Measurements from ENCODE around the gene LIN52. TPM values are rescaled to one million over a fixed set of nuclear protein-coding genes. Genes with fewer than 3 reads are reported as not detected.

The LIN52 gene
- polyA plus RNA-seq, 3 donors = 2.9 to 7.2 (median 4.8) TPM

DNA sequence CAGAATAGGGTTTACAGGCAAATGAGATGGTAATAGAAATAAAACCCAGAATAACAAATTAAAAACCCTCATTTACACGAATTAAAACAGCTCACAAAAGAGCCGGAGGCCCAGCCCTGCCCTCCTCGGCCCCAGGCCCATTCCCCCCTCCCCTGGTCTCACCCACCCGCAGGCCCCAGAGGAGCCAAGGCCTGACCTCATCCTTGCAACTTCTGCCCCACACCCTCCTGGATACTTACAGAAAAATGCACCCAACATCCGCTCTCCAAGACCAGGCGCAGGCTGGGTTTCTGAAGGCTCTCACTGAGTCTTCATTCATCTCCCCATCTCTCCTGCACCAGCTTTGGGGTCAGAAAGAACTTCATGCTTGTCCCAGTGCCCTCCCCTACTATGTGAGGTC lies 138.3 kb downstream of the LIN52 start:
- Histone ChIP-seq H3K27ac (ENCODE audit: low read depth in 1 of 2, low read length in 2 of 2) (no peak overlapping the region), H3K27me3 (ENCODE audit: control insufficient read depth in 2 of 2, insufficient read depth in 2 of 2, low read length in 2 of 2) (peaks cover 0 to 14% of the 10 kb centered on the region in 2 donors), H3K9ac (ENCODE audit: insufficient read depth, low read length, poor library complexity, severe bottlenecking) (no peak overlapping the region), H3K4me1 (ENCODE audit: control insufficient read depth in 1 of 2, insufficient read depth in 2 of 2, low read length in 2 of 2) (peaks cover 1% of the 10 kb centered on the region in 2 donors), H3K4me3 (replicated peaks in 1 of 3; ENCODE audit: low read depth in 2 of 3, low read length in 3 of 3) (no peak overlapping the region), H3K4me2 (replicated peaks; ENCODE audit: extremely low read depth, low read length, poor library complexity, severe bottlenecking) (no peak overlapping the region), H4K20me1 (ENCODE audit: insufficient read depth, low read length) (no peaks in the 10 kb centered on the region), H2AFZ (ENCODE audit: insufficient read depth, low read depth, low read length, poor library complexity, severe bottlenecking) (no peak overlapping the region), H3K79me2 (ENCODE audit: insufficient read depth, low read length) (no peaks in the 10 kb centered on the region), H3K36me3 (replicated peaks in 1 of 2; ENCODE audit: control insufficient read depth in 1 of 2, insufficient read depth in 2 of 2, low read length in 2 of 2) (no peaks in the 10 kb centered on the region), H3K9me3 (replicated peaks in 1 of 2; ENCODE audit: control insufficient read depth in 1 of 2, insufficient read depth in 1 of 2, low read length in 2 of 2) (no peaks in the 10 kb centered on the region)
- Mint-ChIP-seq H3K4me3 (no peak overlapping the region), H3K4me1 (no peaks in the 10 kb centered on the region), H3K27ac (no peak overlapping the region), H3K27me3 (ENCODE audit: low read depth in 3 of 3) (peaks cover 14 to 27% (median 24%) of the 10 kb centered on the region in 3 donors), H3K9me3 (no peaks in the 10 kb centered on the region), H3K36me3 (no peaks in the 10 kb centered on the region)
- no peak for DNase-seq
- intact Hi-C loops (cut with micrococcal nuclease) = no loop called here
- WGBS (ENCODE audit: insufficient coverage) = 85% methylated on average over 6 of the region's 6 CpGs
- TF ChIP-seq, protein P1, sequence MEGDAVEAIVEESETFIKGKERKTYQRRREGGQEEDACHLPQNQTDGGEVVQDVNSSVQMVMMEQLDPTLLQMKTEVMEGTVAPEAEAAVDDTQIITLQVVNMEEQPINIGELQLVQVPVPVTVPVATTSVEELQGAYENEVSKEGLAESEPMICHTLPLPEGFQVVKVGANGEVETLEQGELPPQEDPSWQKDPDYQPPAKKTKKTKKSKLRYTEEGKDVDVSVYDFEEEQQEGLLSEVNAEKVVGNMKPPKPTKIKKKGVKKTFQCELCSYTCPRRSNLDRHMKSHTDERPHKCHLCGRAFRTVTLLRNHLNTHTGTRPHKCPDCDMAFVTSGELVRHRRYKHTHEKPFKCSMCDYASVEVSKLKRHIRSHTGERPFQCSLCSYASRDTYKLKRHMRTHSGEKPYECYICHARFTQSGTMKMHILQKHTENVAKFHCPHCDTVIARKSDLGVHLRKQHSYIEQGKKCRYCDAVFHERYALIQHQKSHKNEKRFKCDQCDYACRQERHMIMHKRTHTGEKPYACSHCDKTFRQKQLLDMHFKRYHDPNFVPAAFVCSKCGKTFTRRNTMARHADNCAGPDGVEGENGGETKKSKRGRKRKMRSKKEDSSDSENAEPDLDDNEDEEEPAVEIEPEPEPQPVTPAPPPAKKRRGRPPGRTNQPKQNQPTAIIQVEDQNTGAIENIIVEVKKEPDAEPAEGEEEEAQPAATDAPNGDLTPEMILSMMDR (IDR thresholded peaks at IDR 0.05) = no peak

DNA sequence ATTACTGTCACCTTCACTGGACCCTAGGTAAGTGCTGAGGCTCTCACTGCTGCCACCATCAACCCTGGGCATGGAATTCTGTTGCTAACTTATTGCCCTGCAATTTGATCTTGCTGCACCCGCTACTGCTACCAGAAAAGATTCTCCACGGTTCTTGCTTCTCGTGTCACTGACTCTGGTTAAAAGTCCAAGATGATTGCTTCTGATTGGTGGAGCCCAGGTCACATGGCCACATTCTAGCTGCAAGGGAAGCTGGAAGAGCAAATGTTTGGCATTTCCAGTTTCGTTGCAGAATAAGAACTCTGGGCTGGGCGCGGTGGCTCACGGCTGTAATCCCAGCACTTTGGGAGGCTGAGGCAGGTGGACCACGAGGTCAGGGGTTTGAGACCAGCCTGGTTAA lies 147.0 kb downstream of the LIN52 start:
- no peaks in the 10 kb centered on the region for H3K36me3 Mint-ChIP-seq
- Histone ChIP-seq H4K20me1 (ENCODE audit: insufficient read depth, low read length) (no peaks in the 10 kb centered on the region), H3K4me1 (ENCODE audit: control insufficient read depth in 1 of 2, insufficient read depth in 2 of 2, low read length in 2 of 2) (no peaks in the 10 kb centered on the region), H3K27me3 (ENCODE audit: control insufficient read depth in 2 of 2, insufficient read depth in 2 of 2, low read length in 2 of 2) (peaks cover 0 to 28% of the 10 kb centered on the region in 2 donors), H3K27ac (ENCODE audit: low read depth in 1 of 2, low read length in 2 of 2) (no peak overlapping the region), H3K9ac (ENCODE audit: insufficient read depth, low read length, poor library complexity, severe bottlenecking) (no peak overlapping the region), H2AFZ (ENCODE audit: insufficient read depth, low read depth, low read length, poor library complexity, severe bottlenecking) (no peak overlapping the region), H3K36me3 (replicated peaks in 1 of 2; ENCODE audit: control insufficient read depth in 1 of 2, insufficient read depth in 2 of 2, low read length in 2 of 2) (no peaks in the 10 kb centered on the region), H3K4me3 (replicated peaks in 1 of 3; ENCODE audit: low read depth in 2 of 3, low read length in 3 of 3) (no peak overlapping the region), H3K9me3 (replicated peaks in 1 of 2; ENCODE audit: control insufficient read depth in 1 of 2, insufficient read depth in 1 of 2, low read length in 2 of 2) (peaks cover 7% of the 10 kb centered on the region in 2 donors), H3K79me2 (ENCODE audit: insufficient read depth, low read length) (no peaks in the 10 kb centered on the region), H3K4me2 (replicated peaks; ENCODE audit: extremely low read depth, low read length, poor library complexity, severe bottlenecking) (no peak overlapping the region)
- intact Hi-C loops (cut with micrococcal nuclease) = no loop called here
- H3K27ac Mint-ChIP-seq = no peak overlapping the region
- H3K4me1 Mint-ChIP-seq = no peaks in the 10 kb centered on the region
- H3K9me3 Mint-ChIP-seq = peaks cover 5 to 17% (median 16%) of the 10 kb centered on the region in 7 donors
- H3K27me3 Mint-ChIP-seq (ENCODE audit: low read depth in 3 of 3) = peaks cover 32 to 68% (median 45%) of the 10 kb centered on the region in 3 donors
- WGBS (ENCODE audit: insufficient coverage) = 85% methylated on average over 8 of the region's 8 CpGs
- DNase-seq = no peak
- TF ChIP-seq, protein P1 (IDR thresholded peaks at IDR 0.05) = no peak
- H3K4me3 Mint-ChIP-seq = no peak overlapping the region

Measured in CD14-positive monocyte (primary cell).